HepG2 (cell line): ENCODE measurements around the gene TGM1. TPM values are rescaled to one million over a fixed set of nuclear protein-coding genes. Genes with fewer than 3 reads are reported as not detected.

ENCODE experiments used
- ATRX ChIP-seq: sonication (generic); formaldehyde crosslinking; IDR thresholded peaks from 2 replicates; pipeline ENCODE4 v1.4.0; 2020; ENCODE audit warnings: missing genetic modification reagents, borderline replicate concordance
- CHCHD3 ChIP-seq: sonication (generic); formaldehyde crosslinking; IDR thresholded peaks from 2 replicates; pipeline ENCODE4 v1.8.0; 2022; ENCODE audit warnings: mild to moderate bottlenecking, missing genetic modification reagents, moderate library complexity
- NFAT5 ChIP-seq: sonication (generic); formaldehyde crosslinking; IDR thresholded peaks from 2 replicates; pipeline ENCODE4 v1.4.0; 2020; ENCODE audit warnings: missing genetic modification reagents
- NFKB2 ChIP-seq: sonication (generic); formaldehyde crosslinking; IDR thresholded peaks from 2 replicates; pipeline ENCODE4 v1.4.0; 2020; ENCODE audit warnings: missing genetic modification reagents, borderline replicate concordance
- RFXANK ChIP-seq: IDR thresholded peaks from 2 replicates; pipeline ENCODE4 v1.6.1; 2016
- SIN3B ChIP-seq: fragments of 150-350 bp; IDR thresholded peaks from 2 replicates; pipeline ENCODE4 v1.6.1; 2014; ENCODE audit warnings: low read length
- SNAI1 ChIP-seq: sonication (generic); formaldehyde crosslinking; IDR thresholded peaks from 2 replicates; pipeline ENCODE4 v1.5.0; 2020; ENCODE audit warnings: mild to moderate bottlenecking, missing genetic modification reagents, borderline replicate concordance
- ZNF10 ChIP-seq: sonication (generic); formaldehyde crosslinking; IDR thresholded peaks from 2 replicates; pipeline ENCODE4 v1.4.0; 2020; ENCODE audit warnings: mild to moderate bottlenecking, low read depth, missing genetic modification reagents, borderline replicate concordance
- ZNF263 ChIP-seq: sonication (generic); formaldehyde crosslinking; IDR thresholded peaks from 2 replicates; pipeline ENCODE4 v1.4.0; 2020; ENCODE audit warnings: missing genetic modification reagents
- ZNF282 ChIP-seq: fragments of 450-650 bp; IDR thresholded peaks from 2 replicates; pipeline ENCODE4 v1.6.1; 2018; ENCODE audit not compliant: partially characterized antibody
- ZNF33B ChIP-seq: sonication (generic); formaldehyde crosslinking; IDR thresholded peaks from 2 replicates; pipeline ENCODE4 v1.5.1; 2020; ENCODE audit warnings: mild to moderate bottlenecking, missing genetic modification reagents
- ZNF484 ChIP-seq: sonication (generic); formaldehyde crosslinking; IDR thresholded peaks from 2 replicates; pipeline ENCODE4 v1.5.1; 2020; ENCODE audit warnings: mild to moderate bottlenecking, low read depth, missing genetic modification reagents, borderline replicate concordance
- ZNF501 ChIP-seq: sonication (generic); formaldehyde crosslinking; IDR thresholded peaks from 2 replicates; pipeline ENCODE4 v1.5.1; 2020; ENCODE audit warnings: mild to moderate bottlenecking, moderate library complexity, missing genetic modification reagents
- ZNF556 ChIP-seq: sonication (generic); formaldehyde crosslinking; IDR thresholded peaks from 2 replicates; pipeline ENCODE4 v1.4.0; 2020; ENCODE audit warnings: mild to moderate bottlenecking, missing genetic modification reagents, borderline replicate concordance
- ZNF574 ChIP-seq: sonication (generic); formaldehyde crosslinking; IDR thresholded peaks from 2 replicates; pipeline ENCODE4 v1.4.0; 2020; ENCODE audit warnings: missing genetic modification reagents
- ZNF761 ChIP-seq: sonication (generic); formaldehyde crosslinking; conservative IDR thresholded peaks from 2 replicates; pipeline ENCODE4 v1.4.0; 2020; ENCODE audit warnings: mild to moderate bottlenecking, missing genetic modification reagents
- polyA plus RNA-seq, 8 experiments: library from polyadenylated mRNA; depleted of rRNA in 3 of 8; stranded (reverse) in 7 of 8; unstranded in 1 of 8; fragments of >200 nt; fragmentation: Illumina TruSeq in 4 of 8; extraction: Trizol in 4 of 8; gene quantifications; 2 replicates each; pipeline versions ENCODE4 v1.2.1 to v1.2.3, GENCODE V29; 2011 to 2016; ENCODE audit warnings: low read depth in 4 of 8, missing spikeins in 1 of 8, mixed read lengths in 1 of 8; ENCODE audit not compliant: insufficient read depth in 1 of 8
- total RNA-seq, 5 experiments: library from RNA; depleted of rRNA; stranded (reverse); fragments of >200 nt; fragmentation: Illumina TruSeq; extraction: Trizol; gene quantifications; 2 replicates each; pipeline ENCODE4 v1.2.3, GENCODE V29; 2016; ENCODE audit warnings: low read depth in 1 of 5
- TF ChIP-seq, protein P1 (sequence below): sonication (generic); formaldehyde crosslinking; IDR thresholded peaks from 2 replicates; pipeline ENCODE4 v1.8.1; 2022; ENCODE audit warnings: mild to moderate bottlenecking, missing genetic modification reagents

The TGM1 gene
- total and polyA plus RNA-seq, 2 of the 13 experiments (the other 11 are each of a cell fraction or from before 2014, with no cell fraction given) = 3.2 to 10.6 TPM

DNA sequence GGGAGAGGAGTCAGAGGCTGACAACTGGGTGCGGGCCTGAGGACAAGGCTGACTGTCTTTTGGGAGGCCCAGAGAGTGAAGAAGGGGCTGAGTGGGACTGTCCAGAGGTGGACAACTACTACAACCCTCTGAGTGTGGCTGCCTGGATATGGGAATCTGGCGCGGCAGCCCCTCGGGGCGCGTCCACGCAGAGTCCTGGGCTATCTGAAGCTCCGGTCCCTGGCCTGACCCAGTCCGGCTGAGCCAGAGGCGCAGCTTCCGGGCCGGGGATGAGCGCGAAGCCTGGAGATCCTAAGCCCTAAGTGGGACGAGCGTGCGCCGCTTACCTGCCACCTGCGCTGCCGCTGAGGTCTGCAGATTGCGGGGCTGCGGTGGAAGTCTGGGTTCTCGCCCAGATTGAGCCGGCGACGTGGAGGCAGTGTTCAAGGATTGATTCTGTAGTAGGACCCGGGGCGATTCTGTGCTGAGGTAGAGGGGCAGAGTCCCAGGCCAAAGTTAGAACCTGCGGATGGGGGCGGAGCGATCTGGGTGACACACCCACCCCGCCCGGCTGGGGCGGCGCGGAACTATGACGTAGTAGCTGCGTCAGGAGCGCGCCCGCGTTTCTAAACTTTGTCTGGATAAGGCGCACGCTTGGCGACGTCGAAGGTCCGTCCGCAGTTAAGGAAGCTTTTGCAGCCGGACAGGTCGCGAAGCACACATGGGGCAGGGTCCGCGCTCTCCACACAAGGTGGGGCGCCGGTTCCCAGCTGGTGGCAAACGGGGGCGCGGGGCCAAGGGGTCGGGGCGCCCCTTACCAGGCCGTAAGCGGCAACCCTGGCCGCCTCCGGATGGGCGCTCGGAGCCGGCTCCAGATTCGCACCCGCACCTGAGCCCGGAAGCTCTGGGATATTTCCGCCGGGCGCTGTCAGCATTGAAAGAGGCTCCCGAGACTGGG is 36.5 kb upstream of the TGM1 start, which contains the start of the genes DHRS1 and NOP9 (continued):
- TF ChIP-seq ATRX (0 out of 2 replicates have a peak, but pooled peaks have one; percentile 95), NFAT5 (peak; percentile 93), ZNF282 (no peak), ZNF761 (CRISPR knock-in tag) (peak; percentile 97), ZNF484 (CRISPR knock-in tag) (0 out of 2 replicates have a peak, but pooled peaks have one; percentile 80), RFXANK (CRISPR knock-in tag) (0 out of 2 replicates have a peak, but pooled peaks have one; percentile 34), ZNF263 (CRISPR knock-in tag) (peak; percentile 84), ZNF574 (CRISPR knock-in tag) (peak; percentile 97), ZNF501 (peak; percentile 97), ZNF10 (no peak), SIN3B (peak; percentile 98), ZNF556 (peak; percentile 99), CHCHD3 (peak; percentile 77), ZNF33B (CRISPR knock-in tag) (peak; percentile 100), SNAI1 (CRISPR knock-in tag) (peak; percentile 84; the same call in 1 of the 2 replicates), NFKB2 (CRISPR knock-in tag) (peak; percentile 87; the same call in 1 of the 2 replicates)
- TF ChIP-seq, protein P1, sequence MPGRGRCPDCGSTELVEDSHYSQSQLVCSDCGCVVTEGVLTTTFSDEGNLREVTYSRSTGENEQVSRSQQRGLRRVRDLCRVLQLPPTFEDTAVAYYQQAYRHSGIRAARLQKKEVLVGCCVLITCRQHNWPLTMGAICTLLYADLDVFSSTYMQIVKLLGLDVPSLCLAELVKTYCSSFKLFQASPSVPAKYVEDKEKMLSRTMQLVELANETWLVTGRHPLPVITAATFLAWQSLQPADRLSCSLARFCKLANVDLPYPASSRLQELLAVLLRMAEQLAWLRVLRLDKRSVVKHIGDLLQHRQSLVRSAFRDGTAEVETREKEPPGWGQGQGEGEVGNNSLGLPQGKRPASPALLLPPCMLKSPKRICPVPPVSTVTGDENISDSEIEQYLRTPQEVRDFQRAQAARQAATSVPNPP (CRISPR knock-in tag) = peak; percentile 90
